Muscle layer of duodenum (tissue), 2 donors: Measurements from ENCODE around the gene EFCAB14.
"Not testable (repeated sequence)": the region's sequence is repeated elsewhere in the genome, so short reads cannot be mapped to it uniquely, and the experiment has no call there.

Source experiments
- H3K27ac ChIP-seq: one replicate; pipeline ENCODE4 v1.7.0; 2013; ENCODE audit warnings: mild to moderate bottlenecking, low read length
- H3K27me3 ChIP-seq: one replicate; pipeline ENCODE4 v1.7.0; 2013; ENCODE audit warnings: low read depth, mild to moderate bottlenecking, control low read depth, low read length
- H3K36me3 ChIP-seq, 2 donors: one replicate each; pipeline ENCODE4 v1.7.0; 2013; ENCODE audit warnings: low read length in 2 of 2, control low read depth in 1 of 2, mild to moderate bottlenecking in 1 of 2; ENCODE audit not compliant: insufficient read depth in 2 of 2, control insufficient read depth in 1 of 2
- H3K4me1 ChIP-seq, 2 donors: one replicate each; pipeline ENCODE4 v1.7.0; 2013; ENCODE audit warnings: low read length in 2 of 2, mild to moderate bottlenecking in 2 of 2, control low read depth in 1 of 2, moderate library complexity in 1 of 2; ENCODE audit not compliant: insufficient read depth in 2 of 2, control insufficient read depth in 1 of 2
- H3K4me3 ChIP-seq, 2 donors: one replicate each; pipeline ENCODE4 v1.7.0; 2013; ENCODE audit warnings: low read length in 2 of 2, low read depth in 1 of 2, mild to moderate bottlenecking in 1 of 2
- H3K9me3 ChIP-seq, 2 donors: one replicate each; pipeline ENCODE4 v1.7.0; 2013; ENCODE audit warnings: low read length in 2 of 2, control low read depth in 1 of 2, mild to moderate bottlenecking in 1 of 2; ENCODE audit not compliant: control insufficient read depth in 1 of 2
- donor health status: healthy.

Gene EFCAB14

DNA sequence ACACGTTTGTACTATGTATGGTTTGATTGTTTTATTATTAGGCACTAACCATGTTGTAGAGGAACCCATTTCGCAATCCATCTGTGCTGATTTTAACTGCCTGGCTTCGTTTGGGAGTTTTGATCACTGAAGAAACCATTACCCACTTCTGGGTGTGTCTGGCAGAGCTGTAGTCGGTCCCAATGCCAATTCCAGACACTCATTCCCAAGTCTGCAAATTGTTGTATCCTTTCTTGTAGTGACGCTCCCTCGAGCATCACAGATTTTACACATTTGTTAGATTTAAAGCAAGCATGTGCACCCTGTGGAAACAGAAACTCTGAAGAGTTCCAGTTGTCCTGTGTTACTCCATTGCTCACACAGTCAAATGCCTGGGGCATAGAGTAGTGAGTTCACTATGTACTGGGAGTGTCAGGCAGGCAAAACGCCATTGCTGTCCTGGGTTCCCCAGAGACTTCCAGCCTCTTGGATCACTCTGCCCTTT is 31.0 kb upstream of the EFCAB14 start:
- Histone ChIP-seq H3K9me3 (no peaks in the 10 kb centered on the region), H3K27ac (no peak overlapping the region), H3K4me3 (no peak overlapping the region), H3K4me1 (no peaks in the 10 kb centered on the region), H3K27me3 (no peaks in the 10 kb centered on the region), H3K36me3 (no peaks in the 10 kb centered on the region)

DNA sequence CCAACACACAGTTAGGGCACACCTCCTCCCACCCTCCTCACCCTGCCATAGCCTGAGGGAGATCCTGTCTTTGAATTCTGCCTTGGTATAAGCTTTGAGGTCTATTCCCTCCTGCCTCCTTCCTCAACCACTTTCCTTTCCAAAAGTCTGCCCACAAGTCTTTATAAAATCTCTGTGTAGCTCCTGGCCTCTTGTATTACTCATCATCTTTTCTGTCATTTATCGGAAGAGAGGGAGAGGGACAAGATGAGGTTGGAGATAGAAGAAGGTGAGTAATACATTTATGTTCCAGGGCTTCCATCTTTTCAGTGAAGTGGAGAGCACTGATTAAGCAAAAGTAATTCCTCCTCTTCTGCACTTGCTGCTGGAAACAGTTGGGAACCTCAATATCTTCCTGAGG is 30.5 kb upstream of the EFCAB14 start:
- H3K27ac ChIP-seq = no peak overlapping the region
- no peaks in the 10 kb centered on the region for H3K27me3 ChIP-seq
- no peaks in the 10 kb centered on the region for H3K9me3 ChIP-seq
- H3K4me3 ChIP-seq = no peak overlapping the region
- H3K4me1 ChIP-seq = no peaks in the 10 kb centered on the region
- no peaks in the 10 kb centered on the region for H3K36me3 ChIP-seq

- Histone ChIP-seq H3K27ac (no peak overlapping the region), H3K27me3 (no peaks in the 10 kb centered on the region), H3K36me3 (no peaks in the 10 kb centered on the region), H3K4me3 (no peak overlapping the region), H3K9me3 (no peaks in the 10 kb centered on the region), H3K4me1 (no peaks in the 10 kb centered on the region)
These were observed 28.9 kb upstream of the EFCAB14 start for GRCh38 chr1:46747683-46748288.

- Histone ChIP-seq H3K4me3 (no peak overlapping the region), H3K36me3 (no peaks in the 10 kb centered on the region), H3K27ac (no peak overlapping the region), H3K4me1 (no peaks in the 10 kb centered on the region), H3K27me3 (no peaks in the 10 kb centered on the region), H3K9me3 (no peaks in the 10 kb centered on the region)
These were observed 23.2 kb upstream of the EFCAB14 start for GRCh38 chr1:46742069-46742468.

DNA sequence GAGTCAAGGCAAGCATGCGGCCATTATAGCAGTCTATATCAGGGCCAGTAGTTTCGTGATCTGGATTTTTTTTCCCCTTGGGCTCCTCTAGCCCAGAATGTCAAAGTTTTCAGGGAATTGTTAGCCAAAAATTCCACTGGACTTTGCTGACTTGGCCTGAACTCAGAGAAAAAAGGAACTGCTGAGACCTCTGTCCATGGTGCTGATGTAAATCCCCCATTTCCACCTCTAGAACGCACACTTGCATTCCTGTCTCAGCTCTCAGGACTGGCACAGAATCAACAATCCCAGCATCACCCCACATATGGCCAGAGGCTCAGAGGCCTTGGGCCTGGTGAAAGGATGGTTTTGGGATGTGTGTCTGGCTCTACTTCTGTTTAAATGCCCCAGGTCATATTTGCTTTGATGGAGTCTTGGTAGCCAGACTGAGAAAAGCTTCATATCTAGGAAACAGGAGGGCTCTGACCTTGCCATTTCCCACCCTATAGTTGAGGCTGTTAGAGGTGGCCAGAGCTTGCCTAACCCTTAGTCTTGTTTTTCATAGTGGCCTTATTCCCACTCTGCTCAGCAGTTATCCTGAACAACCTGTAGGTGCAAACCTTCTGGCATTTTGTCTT is 16.9 kb upstream of the EFCAB14 start:
- H3K36me3 ChIP-seq = no peaks in the 10 kb centered on the region
- H3K9me3 ChIP-seq = no peaks in the 10 kb centered on the region
- H3K4me1 ChIP-seq = no peaks in the 10 kb centered on the region
- no peak overlapping the region for H3K4me3 ChIP-seq
- no peak overlapping the region for H3K27ac ChIP-seq
- no peaks in the 10 kb centered on the region for H3K27me3 ChIP-seq

DNA sequence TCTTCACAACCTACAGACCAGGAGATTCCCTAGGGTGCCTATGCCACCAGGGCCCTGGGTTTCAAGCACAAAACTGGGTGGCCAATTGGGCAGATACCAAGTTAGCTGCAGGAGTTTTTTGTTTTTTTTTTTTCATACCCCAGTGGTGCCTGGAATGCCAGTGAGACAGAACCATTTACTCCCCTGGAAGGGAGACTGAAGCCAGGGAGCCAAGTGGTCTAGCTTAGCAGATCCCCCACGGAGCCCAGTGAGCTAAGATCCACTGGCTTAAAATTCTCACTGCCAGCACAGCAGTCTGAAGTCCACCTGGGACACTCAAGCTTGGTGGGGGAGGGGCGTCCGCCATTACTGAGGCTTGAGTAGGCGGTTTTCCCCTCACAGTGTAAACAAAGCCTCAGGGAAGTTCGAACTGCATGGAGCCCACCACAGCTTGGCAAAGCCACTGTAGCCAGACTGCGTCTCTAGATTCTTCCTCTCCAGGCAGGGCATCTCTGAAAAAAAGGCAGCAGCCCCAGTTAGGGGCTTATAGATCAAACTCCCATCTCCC is 9.5 kb upstream of the EFCAB14 start:
- not testable (repeated sequence) for H3K9me3 ChIP-seq, H3K4me3 ChIP-seq, H3K4me1 ChIP-seq, H3K27ac ChIP-seq, H3K27me3 ChIP-seq, H3K36me3 ChIP-seq

- Histone ChIP-seq H3K9me3 (no peaks in the 10 kb centered on the region), H3K27me3 (no peaks in the 10 kb centered on the region)
These were observed 6.8 kb upstream of the EFCAB14 start for GRCh38 chr1:46725736-46726108.

DNA sequence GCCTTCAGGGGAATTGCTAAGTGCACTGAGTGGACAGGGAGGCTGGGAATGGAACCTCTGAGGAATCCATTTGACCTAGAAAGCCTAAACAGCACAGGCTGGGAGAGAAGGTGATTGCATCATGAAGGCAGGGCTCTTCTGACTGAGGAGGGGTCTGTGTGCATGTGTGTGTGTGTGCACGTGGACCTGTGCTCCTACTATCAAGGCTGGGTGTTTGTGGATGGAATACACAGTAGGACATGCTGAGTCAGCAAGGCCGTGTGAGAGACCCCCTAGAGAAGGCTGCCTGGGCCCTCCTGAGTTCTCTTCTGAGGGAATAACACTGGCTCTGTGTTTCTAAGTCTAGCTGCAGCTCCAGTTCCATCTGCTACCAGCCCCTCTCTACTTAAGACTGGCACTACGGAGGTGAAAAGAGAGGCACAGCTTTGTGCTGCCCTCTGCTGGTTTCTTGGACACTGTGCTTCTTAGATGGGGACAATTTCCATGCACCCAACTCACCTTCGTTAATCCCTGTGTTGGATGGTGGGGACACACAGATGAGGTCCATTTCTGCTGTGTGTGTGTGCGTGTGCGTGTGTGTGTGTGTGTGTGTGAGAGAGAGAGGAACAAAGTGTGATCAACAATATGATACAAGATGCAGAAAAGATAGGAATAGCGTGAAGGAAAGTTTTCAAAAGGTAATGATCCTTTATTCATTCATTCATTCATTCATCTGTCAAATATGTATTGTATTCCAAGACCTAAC is 6.2 kb upstream of the EFCAB14 start:
- Histone ChIP-seq H3K36me3 (no peaks in the 10 kb centered on the region), H3K27ac (no peak overlapping the region), H3K9me3 (no peaks in the 10 kb centered on the region)

More at GRCh38 chr1:46725736-46726108, 6.8 kb upstream of the EFCAB14 start:
- Histone ChIP-seq H3K4me3 (no peak overlapping the region), H3K36me3 (no peaks in the 10 kb centered on the region), H3K4me1 (peaks cover 0 to 5% of the 10 kb centered on the region in 2 donors), H3K27ac (no peak overlapping the region)

GRCh38 chr1:46723901-46724300 is 5.0 kb upstream of the EFCAB14 start:
- Histone ChIP-seq H3K27ac (no peak overlapping the region), H3K4me1 (peaks cover 6 to 10% of the 10 kb centered on the region in 2 donors), H3K27me3 (no peaks in the 10 kb centered on the region), H3K36me3 (no peaks in the 10 kb centered on the region), H3K4me3 (no peak overlapping the region), H3K9me3 (no peaks in the 10 kb centered on the region)

More for the DNA sequence above, 6.2 kb upstream of the EFCAB14 start:
- Histone ChIP-seq H3K4me1 (peaks cover 0 to 5% of the 10 kb centered on the region in 2 donors), H3K27me3 (no peaks in the 10 kb centered on the region), H3K4me3 (no peak overlapping the region)

DNA sequence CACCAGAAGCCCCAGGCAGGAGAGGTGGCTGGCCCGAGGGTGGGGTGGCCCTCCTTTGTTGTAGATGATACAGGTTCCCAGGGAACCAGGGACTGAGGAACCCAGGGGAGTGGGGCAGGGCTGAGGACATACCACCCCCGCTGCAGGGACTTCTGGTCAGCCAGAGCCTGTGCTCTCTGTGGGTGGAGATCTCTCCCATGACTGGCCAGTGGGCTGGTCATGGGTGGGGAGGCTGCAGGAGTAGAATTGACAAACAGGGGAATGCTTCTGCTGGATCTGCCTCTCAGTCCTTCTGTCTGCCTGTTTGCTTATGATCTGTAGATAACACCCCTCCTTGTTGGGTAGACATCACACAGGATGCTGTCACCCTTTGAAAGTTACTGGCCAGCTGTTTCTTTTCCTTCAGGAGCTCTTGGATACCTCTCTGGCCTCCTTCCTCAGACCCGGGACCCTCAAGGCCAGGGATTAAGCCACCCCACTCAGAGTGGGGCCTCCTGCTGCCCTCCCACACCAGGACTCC is 2.8 kb upstream of the EFCAB14 start:
- Histone ChIP-seq H3K4me3 (no peak overlapping the region), H3K36me3 (no peaks in the 10 kb centered on the region), H3K27ac (no peak overlapping the region), H3K27me3 (no peaks in the 10 kb centered on the region), H3K9me3 (no peaks in the 10 kb centered on the region), H3K4me1 (peaks cover 19 to 27% of the 10 kb centered on the region in 2 donors)

DNA sequence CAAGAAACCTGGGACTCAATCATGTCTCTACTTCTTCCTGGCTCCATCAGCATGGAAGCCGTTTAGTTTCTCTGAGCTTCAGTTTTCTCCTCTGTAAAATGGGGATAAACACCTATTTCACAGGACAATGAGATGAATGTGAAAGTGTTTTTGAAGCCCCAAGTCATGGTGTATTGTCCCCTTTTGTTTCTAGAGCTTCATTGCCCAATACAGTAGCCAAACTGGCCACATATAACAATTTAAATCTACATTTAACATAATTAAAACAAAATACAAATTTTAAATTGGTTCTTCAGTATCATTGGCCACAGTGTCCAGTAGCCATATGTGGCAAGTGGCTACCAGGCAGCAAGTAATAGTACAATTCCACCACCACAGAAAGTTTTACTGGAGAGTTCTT is 2.3 kb upstream of the EFCAB14 start:
- H3K9me3 ChIP-seq = no peaks in the 10 kb centered on the region
- H3K4me1 ChIP-seq = peaks cover 19 to 33% of the 10 kb centered on the region in 2 donors
- no peaks in the 10 kb centered on the region for H3K36me3 ChIP-seq
- no peak overlapping the region for H3K27ac ChIP-seq
- H3K4me3 ChIP-seq = no peak overlapping the region
- no peaks in the 10 kb centered on the region for H3K27me3 ChIP-seq
